Measurements from ENCODE around the gene THSD4.
A peak's percentile ranks its signal among the peaks of the same experiment; 100 is the strongest.

The THSD4 gene

GRCh38 chr15:71272932-71273331, 157.7 kb downstream of the THSD4 start:
- no peak for DNase-seq

DNA sequence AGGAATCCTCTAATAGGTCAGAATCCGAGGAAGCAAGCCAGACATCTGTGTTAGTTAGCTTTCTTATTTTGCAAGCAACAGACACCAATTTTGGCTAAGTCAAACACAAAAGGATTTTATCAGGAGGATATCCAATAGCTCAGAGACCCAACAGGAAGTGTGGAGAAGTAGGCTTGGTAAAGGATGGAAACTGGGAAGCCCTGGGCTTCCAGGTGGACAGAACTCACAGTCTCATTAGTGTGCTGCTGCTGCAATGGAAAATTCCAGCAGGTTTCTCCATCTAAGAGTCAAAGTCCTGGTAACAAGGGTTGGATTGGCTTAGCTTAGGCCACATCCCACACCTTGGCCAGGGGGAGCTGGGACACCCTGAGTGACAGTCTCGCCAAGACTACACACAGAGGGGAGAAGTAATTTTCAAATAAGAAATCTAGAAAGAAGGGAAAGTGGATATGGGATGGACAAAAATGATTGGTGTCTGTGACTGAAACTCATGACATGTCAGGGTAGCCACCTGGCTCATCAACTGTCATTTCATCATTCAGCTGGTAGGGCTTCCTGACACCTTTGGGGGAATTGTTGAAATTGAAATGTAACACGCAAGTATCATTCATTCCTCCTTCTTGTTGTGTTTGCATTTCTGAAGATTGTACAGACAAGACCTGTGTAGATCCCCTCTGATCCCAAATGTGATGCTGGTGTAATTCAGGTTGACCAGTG, 158.6 kb downstream of the THSD4 start:
- DNase-seq: no peak

GRCh38 chr15:71274448-71274798, 159.2 kb downstream of the THSD4 start:
- DNase-seq: no peak

GRCh38 chr15:71275098-71275497, 159.8 kb downstream of the THSD4 start:
- DNase-seq: no peak

- no peak for DNase-seq
These were observed 160.5 kb downstream of the THSD4 start for GRCh38 chr15:71275566-71276335.

GRCh38 chr15:71276336-71276665, 161.0 kb downstream of the THSD4 start:
- DNase-seq: no peak

DNA sequence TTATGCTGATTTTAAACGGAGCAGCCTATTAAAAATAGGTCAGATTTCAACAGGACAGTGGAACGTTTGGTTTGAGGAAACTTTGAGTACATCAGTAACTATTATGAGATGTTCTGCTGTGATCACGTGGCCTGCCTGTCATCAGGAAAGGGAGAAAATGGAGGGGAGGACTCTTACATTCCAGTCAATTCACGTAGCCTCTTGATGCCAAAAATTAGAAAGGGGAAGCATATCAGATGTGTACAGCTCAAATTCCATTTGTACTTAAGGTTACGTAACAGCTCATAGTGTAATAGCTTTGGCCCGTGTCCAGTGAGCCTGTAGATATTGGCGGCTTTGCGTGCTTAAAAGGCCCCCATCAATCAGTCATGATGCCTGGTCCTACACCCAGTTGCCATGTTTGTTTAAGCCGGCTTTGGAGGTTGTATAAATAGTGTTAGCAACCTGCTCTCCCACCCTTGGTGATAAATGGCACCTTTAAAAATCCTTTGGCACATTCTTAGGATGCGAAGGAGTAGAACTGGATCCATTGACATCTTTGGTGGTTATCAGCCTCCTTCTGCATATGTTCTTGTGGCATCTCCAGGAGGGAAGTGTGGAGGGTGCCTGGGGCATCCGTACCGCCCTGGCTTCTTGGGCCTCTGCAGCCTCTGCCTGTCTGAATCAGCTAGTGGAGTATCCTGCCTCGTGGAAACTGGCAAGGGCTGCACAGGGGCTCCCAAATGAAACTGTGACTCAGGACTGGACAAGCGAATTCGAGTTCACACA, 163.9 kb downstream of the THSD4 start:
- no peak for DNase-seq

DNA sequence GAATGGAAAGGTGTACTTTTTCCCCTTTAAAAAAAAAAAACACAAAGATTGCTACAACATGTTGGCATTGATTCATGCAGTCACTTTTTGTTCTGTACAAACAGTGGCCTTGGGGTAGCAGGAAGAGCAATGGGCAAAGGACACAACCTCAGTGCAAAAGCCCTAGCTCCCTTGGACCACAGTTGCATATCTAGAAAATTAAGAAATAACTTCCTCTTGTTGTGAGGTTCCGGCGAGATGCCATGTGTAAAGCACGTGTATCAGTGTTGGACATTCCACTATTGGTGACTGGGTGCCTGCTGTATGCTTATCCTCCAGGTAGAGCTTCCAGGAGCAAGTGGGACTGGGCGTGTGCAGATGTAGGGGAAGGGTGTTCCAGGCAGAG, 164.5 kb downstream of the THSD4 start:
- DNase-seq: no peak

GRCh38 chr15:71280206-71280605, 164.9 kb downstream of the THSD4 start:
- DNase-seq: no peak

- DNase-seq: no peak
These were observed 166.0 kb downstream of the THSD4 start for GRCh38 chr15:71281256-71281655.

- no peak for DNase-seq
These were observed 166.8 kb downstream of the THSD4 start for GRCh38 chr15:71282076-71282475.

GRCh38 chr15:71288348-71288955, 173.2 kb downstream of the THSD4 start:
- DNase-seq: no peak

DNA sequence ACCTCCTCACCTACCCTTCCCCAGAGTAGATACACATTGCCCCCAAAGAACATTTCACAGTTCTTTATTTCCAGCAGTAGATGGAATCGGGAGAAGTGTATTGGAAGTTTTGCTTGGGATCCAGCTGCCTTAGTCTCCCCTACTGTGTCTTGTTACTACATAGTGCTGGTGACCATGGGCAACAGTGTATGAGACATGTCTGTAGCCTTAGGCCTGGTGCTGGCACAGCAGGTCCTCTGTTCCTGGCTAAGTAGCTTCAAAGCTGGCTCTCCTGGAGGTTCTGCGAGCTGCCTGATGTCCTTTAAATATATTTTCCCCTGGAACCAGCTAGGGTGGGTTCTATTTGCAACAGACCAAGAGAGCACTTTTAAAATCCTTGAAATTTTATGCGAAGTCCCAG, 174.7 kb downstream of the THSD4 start:
- no peak for DNase-seq

DNA sequence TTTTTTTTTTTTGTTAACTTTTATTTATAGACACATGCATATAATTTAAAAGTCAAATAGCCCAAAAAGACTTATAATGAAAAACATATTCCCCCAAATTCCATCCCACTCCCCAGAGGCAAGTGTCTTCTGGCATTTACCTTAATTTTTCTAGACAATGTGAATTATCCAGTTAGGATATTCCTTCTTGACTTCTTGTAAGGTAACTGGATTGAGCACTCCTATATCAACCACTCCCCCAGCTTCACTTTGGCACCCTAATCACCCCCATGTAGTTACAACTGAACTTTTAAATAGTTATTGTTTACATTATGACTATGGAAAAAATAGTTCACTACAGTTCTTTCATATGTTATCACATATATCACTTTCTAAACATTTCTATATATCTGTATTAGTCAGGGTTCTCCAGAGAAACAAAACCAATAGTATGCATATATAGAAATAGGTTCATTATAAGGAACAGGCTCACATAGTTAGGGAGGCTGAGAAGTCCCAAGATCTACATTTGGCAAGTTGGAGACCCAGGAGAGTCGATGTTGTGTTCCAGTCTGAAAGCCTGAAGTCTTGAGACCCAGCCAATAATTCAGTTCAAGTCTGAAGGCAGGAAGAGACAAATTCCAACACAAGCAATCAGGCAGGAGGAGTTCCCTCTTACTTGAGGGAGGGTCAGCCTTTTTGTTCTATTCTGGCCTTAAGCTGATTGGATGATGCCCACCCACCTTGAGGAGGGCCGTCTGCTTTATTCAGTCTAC, 175.8 kb downstream of the THSD4 start:
- DNase-seq: no peak

DNA sequence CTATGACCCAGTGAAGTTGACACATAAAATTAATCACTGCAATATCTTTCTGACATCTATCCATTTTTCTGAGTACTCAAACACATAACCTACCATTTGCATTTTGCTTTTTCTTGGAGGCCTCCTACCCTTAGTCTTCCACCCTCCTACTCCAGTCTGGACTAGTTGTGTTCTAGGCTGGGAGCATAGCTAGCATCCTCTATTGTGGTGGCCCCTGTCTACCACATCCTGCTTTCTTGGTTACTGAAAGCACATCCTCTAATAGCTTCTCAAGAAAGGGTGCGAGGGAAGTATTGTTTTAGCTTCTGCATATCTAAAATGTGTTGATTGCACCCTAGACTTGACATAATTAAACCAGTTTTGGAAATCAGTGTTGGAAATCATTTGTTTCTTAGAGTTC, 176.5 kb downstream of the THSD4 start:
- DNase-seq: peak; percentile 19

DNA sequence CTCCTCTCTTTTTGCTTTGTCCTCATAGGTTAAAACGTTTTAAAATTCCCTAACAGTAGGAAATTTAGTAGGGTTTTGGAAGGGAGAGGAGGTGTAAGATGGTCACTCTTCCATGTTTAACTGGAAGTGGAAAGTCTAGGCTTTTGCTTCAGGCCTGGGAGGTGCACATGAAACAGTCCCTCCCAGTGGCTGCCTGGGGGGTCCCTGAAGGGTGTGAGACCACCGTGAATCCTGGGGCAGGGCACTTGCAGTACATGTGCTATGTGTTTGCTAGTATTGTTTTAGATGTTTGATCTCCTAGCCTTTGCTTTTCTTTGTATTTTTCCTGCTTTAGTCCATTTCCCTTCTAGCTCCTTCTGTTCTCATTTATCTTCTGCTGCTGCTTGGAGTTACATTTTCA, 178.5 kb downstream of the THSD4 start:
- DNase-seq: no peak

DNA sequence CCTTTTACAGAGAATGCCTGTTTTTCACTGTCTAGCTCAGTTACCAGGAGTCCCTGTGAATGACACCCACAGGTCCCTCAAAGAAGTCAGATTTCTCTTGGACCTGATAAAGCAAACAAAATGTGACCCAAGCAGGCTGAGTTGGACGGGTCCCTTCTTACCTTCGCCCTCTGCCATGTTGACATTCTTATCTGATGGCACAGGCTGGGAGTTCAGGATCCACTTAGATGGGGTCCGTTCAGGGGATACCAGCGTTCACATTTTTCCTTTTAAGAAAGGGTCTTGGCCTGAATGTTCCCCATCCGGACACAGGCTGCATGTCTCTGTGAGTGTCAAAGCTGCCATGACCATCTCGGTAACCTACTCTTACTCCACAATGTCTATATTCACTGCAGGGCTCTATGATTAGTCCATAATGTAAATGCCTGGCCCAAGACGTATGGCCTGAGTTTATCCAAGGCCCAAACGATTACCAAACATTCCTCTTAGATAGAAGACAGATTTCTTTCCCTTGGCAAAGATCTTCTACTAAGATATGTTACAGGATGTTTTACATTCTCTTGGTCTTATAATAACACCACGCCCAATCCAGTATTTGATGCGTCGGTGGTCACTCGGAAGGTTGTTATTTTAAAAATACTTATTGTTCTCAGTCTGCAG, 179.1 kb downstream of the THSD4 start:
- no peak for DNase-seq

- no peak for DNase-seq
These were observed 179.8 kb downstream of the THSD4 start for GRCh38 chr15:71294911-71295602.

DNA sequence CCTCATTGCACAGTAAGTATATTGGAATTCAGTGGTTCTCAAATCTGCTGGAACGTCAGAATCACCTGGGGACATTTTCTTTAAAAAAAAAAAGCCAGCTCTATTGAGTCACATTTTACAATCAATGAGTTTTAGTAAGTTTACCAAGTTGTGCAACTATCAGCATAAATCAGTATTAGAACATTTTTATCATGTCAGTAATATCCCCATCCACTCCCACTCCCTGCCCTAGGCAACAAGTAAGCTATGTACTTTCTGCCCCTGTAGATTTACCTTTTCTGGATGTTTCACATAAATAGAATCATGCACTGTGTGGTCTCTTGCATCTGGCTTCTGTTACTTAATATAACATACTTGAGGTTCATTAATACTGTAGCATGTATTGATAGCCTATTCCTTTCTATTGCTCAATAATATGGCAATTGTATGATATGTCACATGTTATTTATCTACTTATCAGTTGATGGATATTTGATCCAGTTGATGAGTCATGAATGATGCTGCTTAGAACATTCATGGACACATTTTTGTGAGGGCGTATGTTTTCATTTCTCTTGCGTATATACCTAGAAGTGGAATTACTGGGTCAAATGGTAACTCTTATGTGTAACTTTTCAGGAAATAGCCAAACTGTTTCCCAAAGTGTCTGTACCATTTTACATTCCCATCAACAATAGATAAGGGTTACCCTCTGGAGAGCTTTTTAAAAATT, 180.5 kb downstream of the THSD4 start:
- DNase-seq: no peak

DNA sequence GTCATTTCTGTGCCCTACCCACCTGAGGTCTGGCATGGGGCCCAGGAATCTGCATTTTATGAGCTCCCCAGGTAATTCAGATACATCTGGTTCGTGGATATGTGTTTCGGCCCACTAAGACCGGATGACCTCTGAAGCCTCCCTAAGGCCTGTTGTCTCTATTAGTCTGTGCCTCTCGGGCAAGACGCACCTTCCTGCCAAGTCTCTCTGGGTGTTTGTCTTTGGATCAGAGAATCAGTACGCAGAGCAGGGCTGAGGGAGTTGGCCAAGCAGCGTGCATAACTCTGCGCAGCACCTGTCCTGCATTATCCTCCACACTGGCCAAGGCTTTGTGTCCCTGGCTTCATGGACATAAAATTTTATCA, 181.0 kb downstream of the THSD4 start:
- no peak for DNase-seq
